SK-N-SH treated with all-trans-retinoic acid at 6 μM for 48 hours (cell line): ENCODE measurements around the gene RAB23.
A peak's percentile ranks its signal among the peaks of the same experiment; 100 is the strongest.

Experiments used
- ATAC-seq: fragments of 200-7000 bp; cut with Tn5 transposase; 3 replicates; pipeline ENCODE4 v1.9.1; 2020; ENCODE audit warnings: mild to moderate bottlenecking, moderate library complexity
- ARNTL ChIP-seq: fragments of 450-650 bp; formaldehyde crosslinking; IDR thresholded peaks from 2 replicates; pipeline ENCODE4 v1.5.0; 2020; ENCODE audit warnings: low read depth, mild to moderate bottlenecking, moderate library complexity, borderline replicate concordance
- BACH2 ChIP-seq: fragments of 250-450 bp; sonication (Bioruptor Pico); IDR thresholded peaks from 2 replicates; pipeline ENCODE4 v1.9.0; 2021; ENCODE audit warnings: mild to moderate bottlenecking, borderline replicate concordance
- CSDC2 ChIP-seq: fragments of 250-450 bp; sonication (Bioruptor Pico); IDR thresholded peaks from 2 replicates; pipeline ENCODE4 v1.5.0; 2020; ENCODE audit warnings: mild to moderate bottlenecking, moderate library complexity
- ESRRG ChIP-seq: fragments of 250-450 bp; sonication (Bioruptor Pico); IDR thresholded peaks from 2 replicates; pipeline ENCODE4 v1.6.1; 2021; ENCODE audit warnings: mild to moderate bottlenecking
- GLIS3 ChIP-seq: fragments of 250-450 bp; sonication (Bioruptor Pico); IDR thresholded peaks from 2 replicates; pipeline ENCODE4 v1.5.0; 2020; ENCODE audit warnings: mild to moderate bottlenecking, moderate library complexity
- ISL1 ChIP-seq: fragments of 250-450 bp; sonication (Bioruptor Pico); IDR thresholded peaks from 2 replicates; pipeline ENCODE4 v2.1.2; 2022; ENCODE audit warnings: mild to moderate bottlenecking, moderate library complexity
- OSR1 ChIP-seq: fragments of 250-450 bp; sonication (Bioruptor Pico); IDR thresholded peaks from 2 replicates; pipeline ENCODE4 v1.8.0; 2022; ENCODE audit warnings: moderate library complexity, mild to moderate bottlenecking, inconsistent platforms
- PPARA ChIP-seq: fragments of 250-450 bp; sonication (Bioruptor Pico); IDR thresholded peaks from 2 replicates; pipeline ENCODE4 v1.5.0; 2020; ENCODE audit warnings: mild to moderate bottlenecking, borderline replicate concordance
- RARB ChIP-seq: fragments of 250-450 bp; sonication (Bioruptor Pico); IDR thresholded peaks from 2 replicates; pipeline ENCODE4 v1.8.0; 2021; ENCODE audit warnings: mild to moderate bottlenecking, moderate library complexity
- TCF4 ChIP-seq: fragments of 250-450 bp; sonication (Bioruptor Pico); IDR thresholded peaks from 2 replicates; pipeline ENCODE4 v1.8.0; 2021; ENCODE audit warnings: mild to moderate bottlenecking, moderate library complexity, borderline replicate concordance
- TOX ChIP-seq: fragments of 250-450 bp; sonication (Bioruptor Pico); IDR thresholded peaks from 2 replicates; pipeline ENCODE4 v1.8.0; 2021; ENCODE audit warnings: mild to moderate bottlenecking, moderate library complexity, borderline replicate concordance
- ZC3H10 ChIP-seq: fragments of 250-450 bp; sonication (Bioruptor Pico); IDR thresholded peaks from 2 replicates; pipeline ENCODE4 v1.5.1; 2021; ENCODE audit warnings: mild to moderate bottlenecking, moderate library complexity
- ZFP3 ChIP-seq: fragments of 250-450 bp; sonication (Bioruptor Pico); IDR thresholded peaks from 2 replicates; pipeline ENCODE4 v1.5.0; 2020; ENCODE audit warnings: mild to moderate bottlenecking, moderate library complexity
- ZFP30 ChIP-seq: fragments of 450-650 bp; formaldehyde crosslinking; IDR thresholded peaks from 2 replicates; pipeline ENCODE4 v1.5.0; 2022; ENCODE audit warnings: mild to moderate bottlenecking, moderate library complexity
- ZNF565 ChIP-seq: fragments of 450-650 bp; formaldehyde crosslinking; conservative IDR thresholded peaks from 2 replicates; pipeline ENCODE4 v1.5.0; 2020; ENCODE audit warnings: low read depth, mild to moderate bottlenecking, moderate library complexity
- ZNF70 ChIP-seq: fragments of 450-650 bp; formaldehyde crosslinking; IDR thresholded peaks from 2 replicates; pipeline ENCODE4 v1.5.0; 2020; ENCODE audit warnings: mild to moderate bottlenecking, moderate library complexity
- ZNF8 ChIP-seq: fragments of 450-650 bp; formaldehyde crosslinking; IDR thresholded peaks from 2 replicates; pipeline ENCODE4 v1.5.0; 2020; ENCODE audit warnings: mild to moderate bottlenecking, moderate library complexity
- TF ChIP-seq, protein P1 (sequence below): fragments of 250-450 bp; sonication (Bioruptor Pico); IDR thresholded peaks from 2 replicates; pipeline ENCODE4 v1.5.1; 2020; ENCODE audit warnings: low read depth, mild to moderate bottlenecking, moderate library complexity
- TF ChIP-seq, protein P2 (sequence below): fragments of 250-450 bp; sonication (Bioruptor Pico); IDR thresholded peaks from 2 replicates; pipeline ENCODE4 v1.8.0; 2020; ENCODE audit warnings: mild to moderate bottlenecking, moderate library complexity, borderline replicate concordance
- TF ChIP-seq, protein P3 (sequence below): fragments of 250-450 bp; sonication (Bioruptor Pico); IDR thresholded peaks from 2 replicates; pipeline ENCODE4 v1.5.1; 2021; ENCODE audit warnings: mild to moderate bottlenecking, moderate library complexity
- TF ChIP-seq, protein P4 (sequence below): fragments of 250-450 bp; sonication (Bioruptor Pico); IDR thresholded peaks from 2 replicates; pipeline ENCODE4 v1.8.0; 2021; ENCODE audit warnings: low read depth, mild to moderate bottlenecking, moderate library complexity, borderline replicate concordance

RAB23 gene

DNA sequence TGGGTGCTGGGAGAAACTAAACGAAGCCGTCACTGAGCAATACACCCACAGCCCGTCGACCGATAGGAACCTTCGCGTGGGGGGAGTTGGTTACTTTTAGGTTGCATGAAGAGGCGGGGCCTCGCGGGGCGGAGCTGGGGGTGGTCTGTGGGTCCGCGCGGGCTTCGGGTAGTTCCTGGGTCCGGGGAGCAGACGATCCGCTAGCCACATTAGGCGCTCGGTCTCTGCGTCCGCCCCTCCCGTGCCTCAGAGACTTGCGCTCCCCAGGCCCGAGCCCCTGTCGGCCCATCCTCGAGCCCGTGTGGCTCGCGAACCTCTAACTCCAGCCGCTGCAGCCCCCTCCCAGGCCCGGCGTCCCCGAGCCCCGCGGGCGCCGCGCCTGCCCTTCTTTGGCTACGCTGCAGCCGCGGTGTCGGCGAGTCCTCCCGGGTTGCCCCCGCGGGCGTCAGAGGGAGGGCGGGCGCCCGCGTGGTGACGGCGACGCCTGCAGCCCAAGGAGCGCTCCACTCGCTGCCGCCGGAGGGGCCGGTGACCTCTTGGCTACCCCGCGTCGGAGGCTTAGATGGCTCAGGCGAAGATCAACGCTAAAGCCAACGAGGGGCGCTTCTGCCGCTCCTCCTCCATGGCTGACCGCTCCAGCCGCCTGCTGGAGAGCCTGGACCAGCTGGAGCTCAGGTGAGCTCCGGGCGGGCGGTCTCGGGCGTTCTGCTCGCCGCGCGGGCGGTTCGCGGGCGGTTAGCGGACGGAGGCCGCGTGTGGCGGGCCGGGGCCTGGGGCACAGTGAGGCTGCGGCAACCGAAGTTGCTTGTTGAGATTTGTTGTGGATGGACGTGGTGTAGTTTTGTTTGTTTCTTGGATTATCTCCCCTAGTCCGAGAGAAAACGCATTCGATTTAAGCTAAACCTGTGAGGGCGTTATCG lies 49.7 kb downstream of the RAB23 start, which contains the start of gene BAG2 (continued):
- TF ChIP-seq, protein P1, sequence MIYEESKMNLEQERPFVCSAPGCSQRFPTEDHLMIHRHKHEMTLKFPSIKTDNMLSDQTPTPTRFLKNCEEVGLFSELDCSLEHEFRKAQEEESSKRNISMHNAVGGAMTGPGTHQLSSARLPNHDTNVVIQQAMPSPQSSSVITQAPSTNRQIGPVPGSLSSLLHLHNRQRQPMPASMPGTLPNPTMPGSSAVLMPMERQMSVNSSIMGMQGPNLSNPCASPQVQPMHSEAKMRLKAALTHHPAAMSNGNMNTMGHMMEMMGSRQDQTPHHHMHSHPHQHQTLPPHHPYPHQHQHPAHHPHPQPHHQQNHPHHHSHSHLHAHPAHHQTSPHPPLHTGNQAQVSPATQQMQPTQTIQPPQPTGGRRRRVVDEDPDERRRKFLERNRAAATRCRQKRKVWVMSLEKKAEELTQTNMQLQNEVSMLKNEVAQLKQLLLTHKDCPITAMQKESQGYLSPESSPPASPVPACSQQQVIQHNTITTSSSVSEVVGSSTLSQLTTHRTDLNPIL: no peak
- TF ChIP-seq CSDC2 (CRISPR knock-in tag) (no peak), ZNF70 (CRISPR knock-in tag) (no peak), ZFP30 (CRISPR knock-in tag) (no peak), ARNTL (CRISPR knock-in tag) (no peak), ESRRG (no peak), RARB (no peak), BACH2 (CRISPR knock-in tag) (no peak), OSR1 (CRISPR knock-in tag) (no peak), ZNF8 (CRISPR knock-in tag) (no peak), GLIS3 (CRISPR knock-in tag) (no peak), TOX (CRISPR knock-in tag) (no peak)
- TF ChIP-seq, protein P2, sequence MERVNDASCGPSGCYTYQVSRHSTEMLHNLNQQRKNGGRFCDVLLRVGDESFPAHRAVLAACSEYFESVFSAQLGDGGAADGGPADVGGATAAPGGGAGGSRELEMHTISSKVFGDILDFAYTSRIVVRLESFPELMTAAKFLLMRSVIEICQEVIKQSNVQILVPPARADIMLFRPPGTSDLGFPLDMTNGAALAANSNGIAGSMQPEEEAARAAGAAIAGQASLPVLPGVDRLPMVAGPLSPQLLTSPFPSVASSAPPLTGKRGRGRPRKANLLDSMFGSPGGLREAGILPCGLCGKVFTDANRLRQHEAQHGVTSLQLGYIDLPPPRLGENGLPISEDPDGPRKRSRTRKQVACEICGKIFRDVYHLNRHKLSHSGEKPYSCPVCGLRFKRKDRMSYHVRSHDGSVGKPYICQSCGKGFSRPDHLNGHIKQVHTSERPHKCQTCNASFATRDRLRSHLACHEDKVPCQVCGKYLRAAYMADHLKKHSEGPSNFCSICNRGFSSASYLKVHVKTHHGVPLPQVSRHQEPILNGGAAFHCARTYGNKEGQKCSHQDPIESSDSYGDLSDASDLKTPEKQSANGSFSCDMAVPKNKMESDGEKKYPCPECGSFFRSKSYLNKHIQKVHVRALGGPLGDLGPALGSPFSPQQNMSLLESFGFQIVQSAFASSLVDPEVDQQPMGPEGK: 0 out of 2 replicates have a peak, but pooled peaks have one; percentile 42
- TF ChIP-seq, protein P3, sequence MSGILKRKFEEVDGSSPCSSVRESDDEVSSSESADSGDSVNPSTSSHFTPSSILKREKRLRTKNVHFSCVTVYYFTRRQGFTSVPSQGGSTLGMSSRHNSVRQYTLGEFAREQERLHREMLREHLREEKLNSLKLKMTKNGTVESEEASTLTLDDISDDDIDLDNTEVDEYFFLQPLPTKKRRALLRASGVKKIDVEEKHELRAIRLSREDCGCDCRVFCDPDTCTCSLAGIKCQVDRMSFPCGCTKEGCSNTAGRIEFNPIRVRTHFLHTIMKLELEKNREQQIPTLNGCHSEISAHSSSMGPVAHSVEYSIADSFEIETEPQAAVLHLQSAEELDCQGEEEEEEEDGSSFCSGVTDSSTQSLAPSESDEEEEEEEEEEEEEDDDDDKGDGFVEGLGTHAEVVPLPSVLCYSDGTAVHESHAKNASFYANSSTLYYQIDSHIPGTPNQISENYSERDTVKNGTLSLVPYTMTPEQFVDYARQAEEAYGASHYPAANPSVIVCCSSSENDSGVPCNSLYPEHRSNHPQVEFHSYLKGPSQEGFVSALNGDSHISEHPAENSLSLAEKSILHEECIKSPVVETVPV (CRISPR knock-in tag): no peak
- TF ChIP-seq, all 23 proteins: peak for 3

DNA sequence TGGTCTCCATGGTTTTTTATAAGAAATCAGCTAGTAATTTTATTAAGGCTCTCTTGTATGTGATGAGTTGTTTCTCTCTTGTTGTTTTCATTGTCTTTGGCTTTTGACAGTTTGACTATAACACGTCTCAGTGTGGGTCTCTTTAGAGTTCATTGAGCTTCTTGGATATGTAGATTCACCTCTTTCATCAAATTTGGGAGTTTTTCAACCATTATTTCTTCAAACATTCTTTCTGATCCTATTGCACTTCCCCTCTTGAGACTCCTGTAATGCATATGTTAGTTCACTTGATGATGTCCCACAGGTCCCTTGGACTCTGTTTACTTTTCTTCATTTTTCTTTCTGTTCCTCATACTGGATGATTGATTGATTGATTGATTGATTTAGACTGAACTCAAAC lies 57.0 kb downstream of the RAB23 start:
- TF ChIP-seq OSR1 (CRISPR knock-in tag) (no peak), ZNF565 (CRISPR knock-in tag) (no peak), ZFP3 (CRISPR knock-in tag) (no peak), ISL1 (CRISPR knock-in tag) (no peak), TCF4 (no peak), TOX (CRISPR knock-in tag) (no peak), BACH2 (CRISPR knock-in tag) (no peak), ESRRG (no peak), GLIS3 (CRISPR knock-in tag) (no peak), PPARA (CRISPR knock-in tag) (no peak), CSDC2 (CRISPR knock-in tag) (no peak), ZC3H10 (CRISPR knock-in tag) (no peak), ZNF8 (CRISPR knock-in tag) (no peak)
- TF ChIP-seq, protein P3 (CRISPR knock-in tag): no peak
- TF ChIP-seq, protein P2: no peak
- TF ChIP-seq, protein P4, sequence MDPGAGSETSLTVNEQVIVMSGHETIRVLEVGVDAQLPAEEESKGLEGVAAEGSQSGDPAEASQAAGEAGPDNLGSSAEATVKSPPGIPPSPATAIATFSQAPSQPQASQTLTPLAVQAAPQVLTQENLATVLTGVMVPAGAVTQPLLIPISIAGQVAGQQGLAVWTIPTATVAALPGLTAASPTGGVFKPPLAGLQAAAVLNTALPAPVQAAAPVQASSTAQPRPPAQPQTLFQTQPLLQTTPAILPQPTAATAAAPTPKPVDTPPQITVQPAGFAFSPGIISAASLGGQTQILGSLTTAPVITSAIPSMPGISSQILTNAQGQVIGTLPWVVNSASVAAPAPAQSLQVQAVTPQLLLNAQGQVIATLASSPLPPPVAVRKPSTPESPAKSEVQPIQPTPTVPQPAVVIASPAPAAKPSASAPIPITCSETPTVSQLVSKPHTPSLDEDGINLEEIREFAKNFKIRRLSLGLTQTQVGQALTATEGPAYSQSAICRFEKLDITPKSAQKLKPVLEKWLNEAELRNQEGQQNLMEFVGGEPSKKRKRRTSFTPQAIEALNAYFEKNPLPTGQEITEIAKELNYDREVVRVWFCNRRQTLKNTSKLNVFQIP (CRISPR knock-in tag): no peak
- ATAC-seq: no peak
